ENCODE data around the gene KL. TPM values are rescaled to one million over a fixed set of nuclear protein-coding genes. Genes with fewer than 3 reads are reported as not detected.

Gene KL
- total RNA-seq, 2 donors from 2014 or later: 0.52 to 1.3 TPM

GRCh38 chr13:33017323-33017929 is 1.2 kb downstream of the KL start:
- peaks cover 12% of the 10 kb centered on the region for H3K4me1 ChIP-seq
- TF ChIP-seq, protein P1, sequence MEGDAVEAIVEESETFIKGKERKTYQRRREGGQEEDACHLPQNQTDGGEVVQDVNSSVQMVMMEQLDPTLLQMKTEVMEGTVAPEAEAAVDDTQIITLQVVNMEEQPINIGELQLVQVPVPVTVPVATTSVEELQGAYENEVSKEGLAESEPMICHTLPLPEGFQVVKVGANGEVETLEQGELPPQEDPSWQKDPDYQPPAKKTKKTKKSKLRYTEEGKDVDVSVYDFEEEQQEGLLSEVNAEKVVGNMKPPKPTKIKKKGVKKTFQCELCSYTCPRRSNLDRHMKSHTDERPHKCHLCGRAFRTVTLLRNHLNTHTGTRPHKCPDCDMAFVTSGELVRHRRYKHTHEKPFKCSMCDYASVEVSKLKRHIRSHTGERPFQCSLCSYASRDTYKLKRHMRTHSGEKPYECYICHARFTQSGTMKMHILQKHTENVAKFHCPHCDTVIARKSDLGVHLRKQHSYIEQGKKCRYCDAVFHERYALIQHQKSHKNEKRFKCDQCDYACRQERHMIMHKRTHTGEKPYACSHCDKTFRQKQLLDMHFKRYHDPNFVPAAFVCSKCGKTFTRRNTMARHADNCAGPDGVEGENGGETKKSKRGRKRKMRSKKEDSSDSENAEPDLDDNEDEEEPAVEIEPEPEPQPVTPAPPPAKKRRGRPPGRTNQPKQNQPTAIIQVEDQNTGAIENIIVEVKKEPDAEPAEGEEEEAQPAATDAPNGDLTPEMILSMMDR (IDR thresholded peaks at IDR 0.05): peak in 4 of 7 experiments; percentile 19 to 40 (median 27)
- no peak for TF ChIP-seq POLR2A (IDR thresholded peaks at IDR 0.05)
- peaks cover 0 to 8% of the 10 kb centered on the region in 2 donors for H3K27me3 ChIP-seq
- ATAC-seq: peak; percentile 42
- H3K9me3 ChIP-seq: no peaks in the 10 kb centered on the region
- 26 to 44% methylated on average over 15 of the region's 15 CpGs for WGBS, 2 donors
- intact Hi-C loops (cut with DNase I): no loop called here
- peak overlapping the region in 3 of 4 donors; percentile 5 to 44 (median 42) for H3K27ac ChIP-seq
- no peaks in the 10 kb centered on the region for H3K36me3 ChIP-seq (replicated peaks in 1 of 2; ENCODE audit: insufficient read depth in 1 of 2, low read depth in 2 of 2)
- DNase-seq: peak in 2 of 4 donors; percentile 15 to 25
- H3K4me3 ChIP-seq: no peak overlapping the region

GRCh38 chr13:33018886-33019285 is 2.7 kb downstream of the KL start:
- DNase-seq: no peak
- no peak overlapping the region for H3K4me3 ChIP-seq
- WGBS, 2 donors: 79 to 86% methylated on average over 2 of the region's 2 CpGs
- intact Hi-C loops (cut with DNase I): no loop called here
- peaks cover 0 to 8% of the 10 kb centered on the region in 2 donors for H3K27me3 ChIP-seq
- TF ChIP-seq POLR2A (IDR thresholded peaks at IDR 0.05): no peak
- TF ChIP-seq, protein P1 (IDR thresholded peaks at IDR 0.05): no peak
- peaks cover 12% of the 10 kb centered on the region for H3K4me1 ChIP-seq
- H3K36me3 ChIP-seq (replicated peaks in 1 of 2; ENCODE audit: insufficient read depth in 1 of 2, low read depth in 2 of 2): no peaks in the 10 kb centered on the region
- H3K9me3 ChIP-seq: no peaks in the 10 kb centered on the region
- H3K27ac ChIP-seq: no peak overlapping the region
- no peak for ATAC-seq

GRCh38 chr13:33022986-33023385 is 6.8 kb downstream of the KL start:
- H3K9me3 ChIP-seq: no peaks in the 10 kb centered on the region
- intact Hi-C loops (cut with DNase I): no loop called here
- ATAC-seq (no peak), DNase-seq (no peak)
- H3K27me3 ChIP-seq: no peaks in the 10 kb centered on the region
- WGBS, 2 donors: 54 to 72% methylated on average over 2 of the region's 2 CpGs
- TF ChIP-seq, protein P1 (IDR thresholded peaks at IDR 0.05): no peak
- TF ChIP-seq POLR2A (IDR thresholded peaks at IDR 0.05): no peak
- no peak overlapping the region for H3K4me3 ChIP-seq
- H3K27ac ChIP-seq: no peak overlapping the region
- H3K36me3 ChIP-seq (replicated peaks in 1 of 2; ENCODE audit: insufficient read depth in 1 of 2, low read depth in 2 of 2): no peaks in the 10 kb centered on the region
- no peaks in the 10 kb centered on the region for H3K4me1 ChIP-seq

DNA sequence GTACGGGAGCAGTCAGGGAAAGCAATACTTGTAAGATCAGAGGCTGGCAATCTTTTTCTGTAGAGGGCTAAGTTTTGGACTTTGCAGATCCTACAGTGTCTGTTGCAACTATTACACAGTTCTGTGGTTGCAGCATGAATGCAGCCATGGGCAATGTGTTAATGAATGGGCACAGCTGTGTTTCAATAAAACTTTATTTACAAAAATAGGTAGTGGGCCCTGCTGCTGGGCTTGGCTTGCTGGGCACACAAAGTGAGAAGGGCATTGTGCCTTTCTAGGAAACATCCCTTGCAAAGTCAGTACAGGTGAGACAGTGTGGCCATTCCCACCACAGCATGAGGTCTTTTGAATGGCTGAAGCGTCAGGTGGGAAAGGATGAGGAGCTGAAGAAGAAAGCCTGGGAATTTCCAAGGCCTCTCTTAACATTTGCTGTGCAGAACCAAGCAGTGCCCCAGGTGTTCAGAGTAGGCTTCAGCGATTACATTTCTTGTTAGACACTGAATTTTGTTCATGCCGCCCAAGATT is 9.1 kb downstream of the KL start:
- no peak for DNase-seq
- Histone ChIP-seq H3K36me3 (replicated peaks in 1 of 2; ENCODE audit: insufficient read depth in 1 of 2, low read depth in 2 of 2) (no peaks in the 10 kb centered on the region), H3K4me3 (no peak overlapping the region), H3K4me1 (no peaks in the 10 kb centered on the region), H3K27me3 (no peaks in the 10 kb centered on the region), H3K9me3 (no peaks in the 10 kb centered on the region), H3K27ac (no peak overlapping the region)
- no peak for ATAC-seq
- intact Hi-C loops (cut with DNase I): no loop called here
- TF ChIP-seq POLR2A (IDR thresholded peaks at IDR 0.05): no peak
- TF ChIP-seq, protein P1 (IDR thresholded peaks at IDR 0.05): no peak
- WGBS, 2 donors: 63 to 65% methylated on average over 4 of the region's 4 CpGs
